Measurements from ENCODE around the gene DLGAP3.
"Not testable (repeated sequence)": the region's sequence is repeated elsewhere in the genome, so short reads cannot be mapped to it uniquely, and the experiment has no call there.

Gene DLGAP3

DNA sequence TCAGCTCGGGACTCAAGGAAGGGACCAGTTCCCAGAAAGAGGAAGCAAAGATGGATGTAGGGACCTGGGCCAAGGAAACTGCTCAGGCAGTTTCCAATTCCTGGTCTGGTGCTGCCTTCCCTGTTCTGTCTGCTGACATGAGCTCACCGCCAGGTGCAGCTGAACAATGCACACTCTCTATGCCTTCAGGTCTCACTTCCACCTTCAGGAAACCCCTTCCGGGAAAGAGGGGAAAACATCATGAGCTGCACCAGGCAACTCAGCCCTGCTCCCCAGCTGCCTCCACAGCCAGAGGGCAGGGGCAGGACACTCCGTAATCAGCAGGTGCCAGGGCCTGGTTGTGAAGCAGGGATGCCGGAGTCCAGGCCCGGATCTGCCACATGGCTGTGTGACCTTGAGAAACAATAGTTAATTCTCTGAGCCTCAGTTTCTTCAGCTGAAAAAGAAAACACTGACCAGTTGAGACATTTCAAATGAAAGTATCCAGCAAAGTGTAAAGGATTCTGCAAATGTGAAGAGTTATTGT, 97.7 kb downstream of the DLGAP3 start:
- Histone ChIP-seq H3K27ac (ENCODE audit: low read depth, low read length) (no peak overlapping the region), H3K27me3 (ENCODE audit: control insufficient read depth, insufficient read depth, low read length) (no peaks in the 10 kb centered on the region), H3K9ac (ENCODE audit: low read length) (no peak overlapping the region), H3K4me3 (ENCODE audit: low read length) (no peak overlapping the region), H3K36me3 (ENCODE audit: control insufficient read depth, insufficient read depth, low read length) (no peaks in the 10 kb centered on the region), H3K4me1 (ENCODE audit: control insufficient read depth, insufficient read depth, low read length) (no peaks in the 10 kb centered on the region)

DNA sequence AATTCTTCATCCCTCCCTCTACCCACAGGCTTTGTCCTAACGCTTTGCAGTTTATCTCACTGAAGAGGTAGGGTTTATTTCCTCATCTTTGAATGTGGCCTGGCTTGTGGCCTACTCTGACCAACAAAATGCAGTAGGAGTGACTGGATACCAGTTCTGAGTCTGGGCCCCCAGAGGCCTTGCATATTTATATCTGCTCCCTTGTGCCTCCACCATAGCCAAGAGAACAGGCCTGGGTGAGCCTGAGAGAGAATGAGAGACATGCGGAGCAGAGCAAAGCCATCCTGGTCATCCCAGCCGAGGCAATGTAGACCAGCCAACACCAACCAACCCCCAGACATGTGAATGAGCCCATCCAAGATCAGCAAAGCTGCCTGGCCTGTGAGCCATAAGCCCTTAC, 100.2 kb downstream of the DLGAP3 start:
- no peak overlapping the region for H3K4me3 ChIP-seq (ENCODE audit: low read length)
- no peaks in the 10 kb centered on the region for H3K27me3 ChIP-seq (ENCODE audit: control insufficient read depth, insufficient read depth, low read length)
- no peaks in the 10 kb centered on the region for H3K4me1 ChIP-seq (ENCODE audit: control insufficient read depth, insufficient read depth, low read length)
- H3K9ac ChIP-seq (ENCODE audit: low read length), result no peak overlapping the region
- H3K36me3 ChIP-seq (ENCODE audit: control insufficient read depth, insufficient read depth, low read length), result no peaks in the 10 kb centered on the region
- H3K27ac ChIP-seq (ENCODE audit: low read depth, low read length), result no peak overlapping the region

DNA sequence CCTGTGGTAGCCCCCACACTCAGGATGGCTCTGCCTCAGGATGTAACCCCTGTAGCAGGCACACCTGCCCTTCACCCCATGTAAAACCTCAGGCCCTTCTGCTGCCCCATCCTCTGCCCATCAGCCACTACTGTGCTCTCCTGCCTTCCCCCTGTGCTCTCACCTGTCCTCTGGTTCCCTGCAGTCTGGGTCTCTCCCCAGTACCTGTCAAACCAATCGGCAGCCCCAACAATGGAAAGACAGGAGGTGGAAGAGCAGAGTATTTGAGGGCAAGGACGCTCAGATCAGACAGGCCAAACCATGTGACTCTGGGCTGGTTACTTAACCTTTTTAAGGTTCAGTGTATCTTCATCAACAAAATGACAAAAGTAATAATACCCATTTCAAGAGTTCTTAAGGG, 100.8 kb downstream of the DLGAP3 start:
- H3K27me3 ChIP-seq (ENCODE audit: control insufficient read depth, insufficient read depth, low read length), result no peaks in the 10 kb centered on the region
- peaks cover 2% of the 10 kb centered on the region for H3K36me3 ChIP-seq (ENCODE audit: control insufficient read depth, insufficient read depth, low read length)
- H3K27ac ChIP-seq (ENCODE audit: low read depth, low read length), result no peak overlapping the region
- H3K4me3 ChIP-seq (ENCODE audit: low read length), result no peak overlapping the region
- no peak overlapping the region for H3K9ac ChIP-seq (ENCODE audit: low read length)
- no peaks in the 10 kb centered on the region for H3K4me1 ChIP-seq (ENCODE audit: control insufficient read depth, insufficient read depth, low read length)

DNA sequence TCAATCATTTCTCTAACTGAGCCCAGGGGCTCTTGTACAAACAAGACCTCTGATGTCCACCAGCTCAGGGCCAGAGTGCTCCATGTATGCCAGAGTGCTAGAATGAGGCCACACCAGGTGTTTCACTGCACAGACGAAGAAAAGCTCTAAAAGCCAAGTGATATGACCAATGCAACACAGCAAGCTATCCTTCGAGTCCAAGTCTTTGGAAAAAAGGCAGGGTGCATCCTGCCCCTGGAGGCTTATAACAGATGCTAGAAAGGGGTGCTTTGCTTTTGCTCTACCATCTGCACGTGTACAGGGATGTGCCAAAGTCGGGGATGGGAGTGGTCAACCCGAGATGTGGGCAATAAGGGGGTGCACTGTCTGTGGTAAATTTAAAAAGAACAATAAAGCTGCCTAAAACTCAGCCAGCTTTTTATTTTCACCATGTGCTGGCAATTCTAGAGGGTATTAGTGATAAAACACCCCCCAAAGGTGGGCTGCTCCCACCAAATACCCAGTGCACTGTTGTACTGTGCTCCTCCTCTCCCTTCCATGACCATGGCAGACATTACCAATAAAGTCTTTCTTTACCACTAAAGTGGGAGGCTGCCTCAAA, 102.0 kb downstream of the DLGAP3 start:
- Histone ChIP-seq H3K4me1 (ENCODE audit: control insufficient read depth, insufficient read depth, low read length) (no peaks in the 10 kb centered on the region), H3K4me3 (ENCODE audit: low read length) (no peak overlapping the region), H3K27me3 (ENCODE audit: control insufficient read depth, insufficient read depth, low read length) (no peaks in the 10 kb centered on the region), H3K9ac (ENCODE audit: low read length) (no peak overlapping the region), H3K27ac (ENCODE audit: low read depth, low read length) (no peak overlapping the region), H3K36me3 (ENCODE audit: control insufficient read depth, insufficient read depth, low read length) (peaks cover 2% of the 10 kb centered on the region)

DNA sequence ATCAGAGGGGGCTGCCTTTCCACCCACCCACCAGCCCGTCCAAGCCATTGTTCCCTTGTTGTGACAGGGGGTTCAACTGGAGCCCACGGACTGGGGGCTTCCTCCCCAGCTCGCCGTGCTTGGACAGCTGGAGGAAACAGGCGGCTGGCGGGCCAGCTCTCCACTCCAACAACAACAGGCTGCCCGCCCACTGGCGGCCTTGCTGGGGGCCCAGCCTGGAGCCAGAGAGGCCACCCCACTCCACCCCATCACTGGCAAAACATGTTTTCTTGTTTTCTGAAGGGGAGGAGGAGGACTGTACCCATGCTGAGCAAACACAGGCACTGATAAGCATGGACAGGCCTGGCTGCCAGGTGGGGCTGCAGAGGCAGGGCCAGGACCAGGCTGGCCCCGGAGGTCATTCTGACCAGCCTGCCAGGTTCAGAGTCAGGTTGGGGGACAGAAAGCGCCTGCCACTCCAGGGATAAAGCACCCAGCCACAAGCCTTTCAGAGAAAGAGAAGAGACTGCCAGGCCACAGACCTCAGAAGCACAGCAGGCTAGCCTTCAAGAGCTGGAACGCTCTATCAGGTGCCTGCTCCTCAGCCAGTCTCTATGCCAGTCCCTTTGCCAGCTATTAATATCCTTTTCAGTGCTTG, 103.9 kb downstream of the DLGAP3 start:
- no peak overlapping the region for H3K4me3 ChIP-seq (ENCODE audit: low read length)

DNA sequence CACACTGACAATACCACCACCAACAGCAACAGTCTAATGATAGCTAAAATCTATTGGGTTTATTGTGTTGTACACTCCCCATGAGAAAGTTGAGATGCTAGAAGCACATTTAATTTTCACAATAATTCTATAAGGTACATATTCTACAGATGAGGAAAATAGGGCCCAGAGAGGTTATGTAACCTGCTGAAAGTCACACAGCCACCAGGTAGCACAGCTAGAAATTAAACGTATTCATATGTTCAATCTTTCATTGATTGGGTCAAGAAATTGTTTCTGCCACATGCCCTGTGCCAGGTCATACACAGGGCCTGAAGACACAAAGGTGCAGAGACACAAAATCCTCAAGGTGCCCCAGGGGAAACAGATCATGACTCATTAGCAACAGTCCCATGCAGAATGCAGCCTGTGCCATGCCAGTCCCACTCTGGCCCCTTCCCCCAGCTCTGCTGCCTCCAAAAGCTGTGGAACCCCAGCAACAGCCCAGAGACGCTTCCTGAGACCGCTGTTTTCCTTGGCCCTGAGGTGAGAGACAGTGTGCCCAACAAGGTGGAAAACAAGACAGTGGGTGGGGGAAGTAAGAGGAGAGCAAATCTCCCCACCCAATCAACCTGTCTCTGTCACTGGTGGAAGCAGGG, 104.5 kb downstream of the DLGAP3 start:
- no peak overlapping the region for H3K9ac ChIP-seq (ENCODE audit: low read length)
- H3K4me1 ChIP-seq (ENCODE audit: control insufficient read depth, insufficient read depth, low read length), result no peaks in the 10 kb centered on the region
- H3K27ac ChIP-seq (ENCODE audit: low read depth, low read length), result no peak overlapping the region
- H3K27me3 ChIP-seq (ENCODE audit: control insufficient read depth, insufficient read depth, low read length), result no peaks in the 10 kb centered on the region
- H3K4me3 ChIP-seq (ENCODE audit: low read length), result no peak overlapping the region
- peaks cover 2% of the 10 kb centered on the region for H3K36me3 ChIP-seq (ENCODE audit: control insufficient read depth, insufficient read depth, low read length)

More for the DNA sequence above, 103.9 kb downstream of the DLGAP3 start:
- peaks cover 2% of the 10 kb centered on the region for H3K36me3 ChIP-seq (ENCODE audit: control insufficient read depth, insufficient read depth, low read length)
- H3K9ac ChIP-seq (ENCODE audit: low read length), result no peak overlapping the region
- no peaks in the 10 kb centered on the region for H3K4me1 ChIP-seq (ENCODE audit: control insufficient read depth, insufficient read depth, low read length)
- H3K27ac ChIP-seq (ENCODE audit: low read depth, low read length), result no peak overlapping the region
- no peaks in the 10 kb centered on the region for H3K27me3 ChIP-seq (ENCODE audit: control insufficient read depth, insufficient read depth, low read length)

DNA sequence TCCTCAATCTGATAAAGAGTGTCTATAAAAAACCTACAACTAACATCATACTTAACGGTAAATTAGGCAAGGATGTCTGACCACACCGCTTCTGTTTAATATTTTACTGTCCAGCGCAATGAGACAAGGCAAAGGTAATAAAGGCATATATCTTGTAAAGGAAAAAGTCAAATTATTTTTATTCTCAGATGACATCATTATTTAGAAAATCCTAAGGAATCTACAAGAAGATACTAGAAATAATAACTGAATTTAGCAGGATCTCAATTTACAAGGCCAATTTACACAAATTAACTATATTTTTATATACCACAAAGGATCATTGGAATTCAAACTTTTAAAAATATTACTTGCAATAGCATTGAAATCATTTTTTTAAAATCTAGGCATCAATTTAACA, 107.2 kb downstream of the DLGAP3 start:
- Histone ChIP-seq H3K9ac (ENCODE audit: low read length) (no peak overlapping the region), H3K27ac (ENCODE audit: low read depth, low read length) (no peak overlapping the region), H3K27me3 (ENCODE audit: control insufficient read depth, insufficient read depth, low read length) (no peaks in the 10 kb centered on the region), H3K4me3 (ENCODE audit: low read length) (no peak overlapping the region), H3K4me1 (ENCODE audit: control insufficient read depth, insufficient read depth, low read length) (no peaks in the 10 kb centered on the region), H3K36me3 (ENCODE audit: control insufficient read depth, insufficient read depth, low read length) (peaks cover 2% of the 10 kb centered on the region)

DNA sequence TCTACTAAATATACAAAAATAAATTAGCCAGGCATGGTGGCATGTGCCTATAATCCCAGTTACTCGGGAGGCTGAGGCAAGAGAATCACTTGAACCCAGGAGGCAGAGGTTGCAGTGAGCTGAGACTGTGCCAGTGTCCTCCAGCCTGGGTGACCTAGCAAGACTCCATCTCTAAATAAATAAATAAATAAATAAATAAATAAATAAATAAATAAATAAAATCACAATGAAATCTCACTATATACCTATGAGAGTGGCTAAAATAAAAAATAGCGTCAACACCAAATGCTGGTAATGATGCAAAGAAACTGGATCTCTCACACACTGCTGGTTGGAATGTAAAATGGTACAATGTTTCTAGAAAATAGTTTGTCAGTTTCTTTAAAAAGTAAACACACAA, 110.6 kb downstream of the DLGAP3 start:
- H3K36me3 ChIP-seq (ENCODE audit: control insufficient read depth, insufficient read depth, low read length); H3K9ac ChIP-seq (ENCODE audit: low read length); H3K27ac ChIP-seq (ENCODE audit: low read depth, low read length); H3K27me3 ChIP-seq (ENCODE audit: control insufficient read depth, insufficient read depth, low read length); H3K4me3 ChIP-seq (ENCODE audit: low read length); H3K4me1 ChIP-seq (ENCODE audit: control insufficient read depth, insufficient read depth, low read length): not testable (repeated sequence)

DNA sequence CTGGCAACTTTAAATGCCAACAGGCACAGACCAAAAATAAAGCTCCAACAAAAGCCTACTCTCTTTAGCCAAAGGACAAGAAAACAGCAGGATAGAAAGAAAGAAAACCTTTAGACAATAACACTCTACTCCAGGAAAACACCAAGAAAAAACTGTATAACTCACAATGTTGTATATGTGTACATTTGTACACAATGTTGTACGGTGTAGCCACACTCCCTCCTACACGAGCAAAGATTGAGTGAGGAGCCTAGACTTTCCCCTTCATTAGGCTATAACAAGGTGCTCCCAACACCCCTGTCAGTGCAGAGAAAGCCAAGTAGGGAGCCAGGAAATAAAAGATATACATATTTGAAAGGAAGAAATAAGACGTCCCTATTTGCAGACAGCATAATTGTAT, 112.7 kb downstream of the DLGAP3 start:
- Histone ChIP-seq H3K27me3 (ENCODE audit: control insufficient read depth, insufficient read depth, low read length) (no peaks in the 10 kb centered on the region), H3K27ac (ENCODE audit: low read depth, low read length) (no peak overlapping the region), H3K9ac (ENCODE audit: low read length) (no peak overlapping the region), H3K36me3 (ENCODE audit: control insufficient read depth, insufficient read depth, low read length) (no peaks in the 10 kb centered on the region), H3K4me1 (ENCODE audit: control insufficient read depth, insufficient read depth, low read length) (no peaks in the 10 kb centered on the region), H3K4me3 (ENCODE audit: low read length) (no peak overlapping the region)

DNA sequence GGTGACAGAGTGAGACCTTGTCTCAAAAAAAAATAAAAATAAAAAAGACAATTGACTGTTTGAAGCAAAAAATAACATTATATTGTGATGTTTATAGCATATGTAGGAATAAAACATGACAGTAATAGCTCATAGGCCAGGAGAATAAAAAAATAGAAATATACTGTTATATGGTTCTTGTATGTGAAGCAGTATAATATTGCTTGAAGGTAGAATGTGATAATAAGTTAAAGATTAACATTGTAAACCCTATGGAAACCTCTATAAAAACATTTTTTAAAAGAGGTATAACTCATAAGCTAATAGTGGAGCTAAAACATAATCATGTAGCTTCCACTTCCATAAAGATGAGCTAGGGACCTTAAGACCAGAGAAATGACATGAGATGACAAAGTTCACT, 113.1 kb downstream of the DLGAP3 start:
- Histone ChIP-seq H3K9ac (ENCODE audit: low read length) (no peak overlapping the region), H3K27me3 (ENCODE audit: control insufficient read depth, insufficient read depth, low read length) (no peaks in the 10 kb centered on the region), H3K27ac (ENCODE audit: low read depth, low read length) (no peak overlapping the region), H3K36me3 (ENCODE audit: control insufficient read depth, insufficient read depth, low read length) (no peaks in the 10 kb centered on the region), H3K4me3 (ENCODE audit: low read length) (no peak overlapping the region), H3K4me1 (ENCODE audit: control insufficient read depth, insufficient read depth, low read length) (no peaks in the 10 kb centered on the region)
